CD4-positive, alpha-beta T cell (primary cell): ENCODE results near the gene NFIC. TPM values are rescaled to one million over a fixed set of nuclear protein-coding genes. Genes with fewer than 3 reads are reported as not detected.

Experiments used
- ATAC-seq: fragments of 200-7000 bp; cut with Tn5 transposase; one replicate; pipeline ENCODE4 v1.10.0; 2022; ENCODE audit warnings: mild to moderate bottlenecking; ENCODE audit not compliant: poor library complexity
- CTCF ChIA-PET: fragments of 350-600 bp; sonication (Branson Sonifier 250); formaldehyde crosslinking; loops from one replicate; lab custom pipeline; 2021; ENCODE audit warnings: antibody characterized with exemption, inconsistent platforms; lab: Charles Lee
- POLR2A ChIA-PET: fragments of 350-600 bp; sonication (Branson Sonifier 250); formaldehyde crosslinking; loops from one replicate; lab custom pipeline; 2021; ENCODE audit warnings: antibody characterized with exemption, inconsistent platforms; lab: Charles Lee
- DNase-seq, 14 experiments: peaks; one replicate each; pipeline ENCODE4 v3.0.0-alpha.2; 2013 to 2020; ENCODE audit warnings: mixed read lengths in 2 of 14
- H3K27ac ChIP-seq, 2 donors: one replicate each; pipeline versions ENCODE4 v1.5.1 to v1.7.0; 2013; ENCODE audit warnings: low read length in 2 of 2, low read depth in 1 of 2, mild to moderate bottlenecking in 1 of 2
- H3K27me3 ChIP-seq, 2 experiments: 1 replicate in 1 of 2; 2 replicates in 1 of 2; pipeline versions ENCODE4 v1.6.1 to v1.7.0; 2013; ENCODE audit warnings: low read length in 2 of 2, control low read depth in 1 of 2, mild to moderate bottlenecking in 1 of 2, moderate library complexity in 1 of 2; ENCODE audit not compliant: insufficient read depth in 2 of 2, control insufficient read depth in 1 of 2
- H3K36me3 ChIP-seq: one replicate; pipeline ENCODE4 v1.6.1; 2013; ENCODE audit warnings: low read length, control low read depth; ENCODE audit not compliant: insufficient read depth
- H3K4me1 ChIP-seq: one replicate; pipeline ENCODE4 v1.6.1; 2013; ENCODE audit warnings: low read length, control low read depth; ENCODE audit not compliant: insufficient read depth
- H3K4me3 ChIP-seq: one replicate; pipeline ENCODE4 v1.5.1; 2013; ENCODE audit warnings: mild to moderate bottlenecking, low read length, moderate library complexity
- H3K9me3 ChIP-seq, 2 experiments: 1 replicate in 1 of 2; 2 replicates in 1 of 2; pipeline versions ENCODE4 v1.6.1 to v1.7.0; 2013; ENCODE audit warnings: low read length in 2 of 2, mild to moderate bottlenecking in 2 of 2, control low read depth in 1 of 2, moderate library complexity in 1 of 2; ENCODE audit not compliant: control insufficient read depth in 1 of 2, insufficient read depth in 1 of 2
- H3K27ac Mint-ChIP-seq: one replicate; pipeline ENCODE4 v1.8.0; 2020; ENCODE audit warnings: mixed read lengths
- H3K27me3 Mint-ChIP-seq: one replicate; pipeline ENCODE4 v1.8.0; 2021; ENCODE audit warnings: mixed read lengths
- H3K36me3 Mint-ChIP-seq: one replicate; pipeline ENCODE4 v1.8.0; 2021; ENCODE audit warnings: low read depth, mixed read lengths
- H3K4me1 Mint-ChIP-seq: one replicate; pipeline ENCODE4 v1.8.0; 2021; ENCODE audit warnings: low read depth, mixed read lengths
- H3K4me3 Mint-ChIP-seq: one replicate; pipeline ENCODE4 v1.8.0; 2020; ENCODE audit warnings: mild to moderate bottlenecking, mixed read lengths
- H3K9me3 Mint-ChIP-seq: one replicate; pipeline ENCODE4 v1.8.0; 2020; ENCODE audit warnings: mixed read lengths
- intact Hi-C, 2 experiments: fragments of 100-400 bp; cut with DNase I in 1 of 2; cut with micrococcal nuclease in 1 of 2; formaldehyde crosslinking; loops; one replicate each; pipeline versions ENCODE4 v1.15.1 to v1.9.0; 2023 to 2025; cut with DNase I, micrococcal nuclease
- total RNA-seq, 174 experiments: library from RNA in 2 of 174; stranded (reverse) in 2 of 174; gene quantifications; one replicate each; pipeline ENCODE4 v1.2.3 and lab custom pipeline; 2021 to 2026
- TF ChIP-seq, protein P1 (sequence below): fragments of 200-600 bp; IDR thresholded peaks from one replicate; pipeline ENCODE4 v1.8.0; 2022; ENCODE audit warnings: antibody characterized with exemption, mild to moderate bottlenecking

Gene NFIC
- total RNA-seq, 2 experiments from 2014 or later: 22.1 to 22.2 TPM

DNA sequence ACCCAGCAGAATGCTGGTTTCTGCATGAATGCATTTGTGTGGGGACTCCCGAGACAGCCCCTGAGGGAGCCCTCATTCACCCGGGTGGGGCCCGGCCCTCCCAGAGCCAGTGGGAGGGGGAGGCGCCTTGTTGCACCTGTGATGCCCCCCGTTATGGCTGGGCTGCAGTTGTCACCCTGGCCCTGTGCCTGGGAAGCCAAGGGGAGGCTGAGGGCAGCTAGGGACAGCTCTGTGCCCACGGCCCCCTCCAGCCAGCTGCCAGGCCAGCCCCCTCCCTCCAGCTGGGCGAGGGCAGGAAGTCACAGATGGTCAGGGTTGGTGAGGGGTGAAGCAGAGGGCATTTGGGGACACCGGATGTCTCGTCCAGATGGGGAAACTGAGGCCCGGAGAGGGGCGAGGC, 26.1 kb downstream of the NFIC start:
- Mint-ChIP-seq H3K4me3 (no peak overlapping the region), H3K9me3 (no peaks in the 10 kb centered on the region), H3K27ac (no peak overlapping the region), H3K36me3 (no peaks in the 10 kb centered on the region), H3K27me3 (no peaks in the 10 kb centered on the region), H3K4me1 (no peaks in the 10 kb centered on the region)
- TF ChIP-seq, protein P1, sequence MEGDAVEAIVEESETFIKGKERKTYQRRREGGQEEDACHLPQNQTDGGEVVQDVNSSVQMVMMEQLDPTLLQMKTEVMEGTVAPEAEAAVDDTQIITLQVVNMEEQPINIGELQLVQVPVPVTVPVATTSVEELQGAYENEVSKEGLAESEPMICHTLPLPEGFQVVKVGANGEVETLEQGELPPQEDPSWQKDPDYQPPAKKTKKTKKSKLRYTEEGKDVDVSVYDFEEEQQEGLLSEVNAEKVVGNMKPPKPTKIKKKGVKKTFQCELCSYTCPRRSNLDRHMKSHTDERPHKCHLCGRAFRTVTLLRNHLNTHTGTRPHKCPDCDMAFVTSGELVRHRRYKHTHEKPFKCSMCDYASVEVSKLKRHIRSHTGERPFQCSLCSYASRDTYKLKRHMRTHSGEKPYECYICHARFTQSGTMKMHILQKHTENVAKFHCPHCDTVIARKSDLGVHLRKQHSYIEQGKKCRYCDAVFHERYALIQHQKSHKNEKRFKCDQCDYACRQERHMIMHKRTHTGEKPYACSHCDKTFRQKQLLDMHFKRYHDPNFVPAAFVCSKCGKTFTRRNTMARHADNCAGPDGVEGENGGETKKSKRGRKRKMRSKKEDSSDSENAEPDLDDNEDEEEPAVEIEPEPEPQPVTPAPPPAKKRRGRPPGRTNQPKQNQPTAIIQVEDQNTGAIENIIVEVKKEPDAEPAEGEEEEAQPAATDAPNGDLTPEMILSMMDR: no peak
- H3K9me3 ChIP-seq: no peaks in the 10 kb centered on the region
- ATAC-seq (no peak), DNase-seq (no peak)
- peaks cover 6% of the 10 kb centered on the region for H3K4me1 ChIP-seq
- H3K4me3 ChIP-seq: no peak overlapping the region
- intact Hi-C loops: no loop called here
- H3K27ac ChIP-seq: no peak overlapping the region
- ChIA-PET POLR2A (no interaction called here), CTCF (no interaction called here)
- no peaks in the 10 kb centered on the region for H3K27me3 ChIP-seq
- H3K36me3 ChIP-seq: no peaks in the 10 kb centered on the region

DNA sequence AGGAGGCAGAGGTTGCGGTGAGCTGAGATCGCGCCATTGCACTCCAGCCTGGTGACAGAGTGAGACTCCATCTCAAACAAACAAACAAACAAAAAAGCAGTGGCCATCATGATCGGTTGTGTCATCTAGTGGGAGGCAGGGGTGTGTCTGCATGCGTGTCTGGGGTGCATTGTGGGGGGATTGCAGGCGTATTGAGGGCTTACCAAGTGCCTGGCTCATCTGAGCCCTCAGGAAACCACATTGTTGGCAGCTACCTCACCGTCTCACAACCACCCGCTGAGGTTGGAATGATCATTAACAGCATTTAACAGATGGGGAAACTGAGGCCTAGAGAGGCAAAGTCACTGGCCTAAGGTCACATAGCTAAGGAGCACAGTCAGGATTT, 30.5 kb downstream of the NFIC start:
- Mint-ChIP-seq H3K27ac (no peak overlapping the region), H3K36me3 (no peaks in the 10 kb centered on the region), H3K27me3 (no peaks in the 10 kb centered on the region), H3K4me1 (no peaks in the 10 kb centered on the region), H3K9me3 (no peaks in the 10 kb centered on the region), H3K4me3 (no peak overlapping the region)
- Histone ChIP-seq H3K27me3 (no peaks in the 10 kb centered on the region), H3K4me1 (no peaks in the 10 kb centered on the region), H3K27ac (no peak overlapping the region), H3K36me3 (no peaks in the 10 kb centered on the region), H3K4me3 (no peak overlapping the region), H3K9me3 (peaks cover 0 to 6% of the 10 kb centered on the region in 2 experiments)
- ATAC-seq (no peak), DNase-seq (no peak)
- intact Hi-C loops: no loop called here
- POLR2A ChIA-PET: interaction anchor here (0.6 kb wide), 1 partner anchor 159 kb away, joined by 3 read pairs; no protein-coding TSS in a partner anchor
- TF ChIP-seq, protein P1: no peak
- CTCF ChIA-PET: interaction anchor here (1.2 kb wide), 1 partner anchor 32 kb away, joined by 3 read pairs; no protein-coding TSS in a partner anchor

DNA sequence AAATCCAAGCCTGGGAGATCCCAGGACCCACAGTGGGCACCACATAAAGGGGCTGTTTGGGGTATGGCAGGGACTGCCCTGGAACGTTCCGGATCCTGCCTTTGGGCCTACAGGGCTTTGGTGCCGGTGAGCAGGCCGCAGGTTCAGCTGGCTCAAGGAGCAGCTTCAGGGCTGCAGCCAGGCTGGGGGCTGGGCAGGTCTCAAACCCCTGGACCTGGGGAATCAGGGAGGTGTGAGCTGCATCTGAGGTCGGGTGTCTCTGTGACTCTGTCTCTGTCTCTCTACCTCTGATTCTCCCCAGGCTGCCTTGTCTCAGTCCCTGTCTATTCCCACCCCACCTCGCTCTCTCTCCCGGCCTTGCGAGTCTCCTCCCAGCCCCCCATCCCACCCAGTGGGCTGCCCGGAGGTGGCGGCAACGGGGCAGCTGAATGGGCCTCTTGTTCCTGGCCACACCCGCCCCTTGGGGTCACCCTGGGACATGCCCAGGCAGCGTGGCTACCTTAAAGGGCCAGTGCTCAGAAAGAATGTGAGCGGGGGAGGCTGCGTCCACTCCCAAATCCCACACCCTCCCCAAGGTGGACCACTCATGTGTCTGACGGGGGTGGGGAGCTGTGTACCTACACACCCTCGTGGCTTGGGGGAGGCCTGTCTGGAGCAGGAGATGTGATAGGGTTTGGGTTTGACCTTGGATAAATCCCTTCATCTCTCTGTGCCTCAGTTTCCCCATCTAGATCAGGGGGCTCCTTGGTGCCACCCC, 31.1 kb downstream of the NFIC start:
- no peaks in the 10 kb centered on the region for H3K4me1 ChIP-seq
- H3K27ac Mint-ChIP-seq: no peak overlapping the region
- ChIA-PET CTCF (interaction anchor here (1.2 kb wide), 1 partner anchor 32 kb away, joined by 3 read pairs; no protein-coding TSS in a partner anchor), POLR2A (interaction anchor here (0.6 kb wide), 1 partner anchor 159 kb away, joined by 3 read pairs; no protein-coding TSS in a partner anchor)
- H3K27ac ChIP-seq: no peak overlapping the region
- peaks cover 0 to 6% of the 10 kb centered on the region in 2 experiments for H3K9me3 ChIP-seq
- H3K4me1 Mint-ChIP-seq: no peaks in the 10 kb centered on the region
- no peaks in the 10 kb centered on the region for H3K27me3 ChIP-seq
- no peak for ATAC-seq
- no peak overlapping the region for H3K4me3 Mint-ChIP-seq
- H3K36me3 Mint-ChIP-seq: peaks cover 4% of the 10 kb centered on the region
- TF ChIP-seq, protein P1: no peak
- H3K4me3 ChIP-seq: no peak overlapping the region
- DNase-seq: no peak
- H3K9me3 Mint-ChIP-seq: no peaks in the 10 kb centered on the region
- no peaks in the 10 kb centered on the region for H3K27me3 Mint-ChIP-seq
- no peaks in the 10 kb centered on the region for H3K36me3 ChIP-seq
- intact Hi-C loops: no loop called here
